NCI-H1092 (cell line): ENCODE data around the gene MS4A4E.
"Not testable (repeated sequence)": the region's sequence is repeated elsewhere in the genome, so short reads cannot be mapped to it uniquely, and the experiment has no call there.

ENCODE experiments used
- DNase-seq: peaks from one replicate; lab custom pipeline; 2025; lab: John Stamatoyannopoulos, UW

The MS4A4E gene

DNA sequence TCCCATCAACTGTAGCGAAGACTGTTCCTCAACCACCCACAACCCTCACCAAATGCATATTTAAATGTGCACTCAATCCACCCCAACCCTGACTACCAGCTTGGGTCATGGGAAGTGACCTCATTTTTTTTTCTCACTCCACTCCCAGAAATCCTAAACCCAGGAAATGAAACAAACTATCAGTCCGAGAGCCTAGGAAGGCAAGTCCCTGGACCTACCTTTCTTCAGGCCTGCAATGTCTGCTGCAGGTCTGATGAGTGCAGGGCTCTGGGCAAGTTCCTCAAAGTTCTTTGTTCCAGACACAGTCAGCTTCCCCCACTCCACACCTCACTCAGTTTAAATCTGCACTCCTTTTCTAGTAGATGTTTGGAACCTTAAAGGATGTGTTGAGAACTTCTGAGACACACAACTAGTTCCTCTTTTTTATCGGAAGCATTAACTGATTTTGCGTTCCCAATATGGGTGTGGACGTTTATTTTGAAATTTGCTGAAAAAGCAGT, at the start of gene MS4A4E:
MS4A4E (minus strand) TSS at position 398 of the 500 bp plus-strand sequence. CDS start 13,082 bp downstream, outside the sequence.
- no peak for DNase-seq

DNA sequence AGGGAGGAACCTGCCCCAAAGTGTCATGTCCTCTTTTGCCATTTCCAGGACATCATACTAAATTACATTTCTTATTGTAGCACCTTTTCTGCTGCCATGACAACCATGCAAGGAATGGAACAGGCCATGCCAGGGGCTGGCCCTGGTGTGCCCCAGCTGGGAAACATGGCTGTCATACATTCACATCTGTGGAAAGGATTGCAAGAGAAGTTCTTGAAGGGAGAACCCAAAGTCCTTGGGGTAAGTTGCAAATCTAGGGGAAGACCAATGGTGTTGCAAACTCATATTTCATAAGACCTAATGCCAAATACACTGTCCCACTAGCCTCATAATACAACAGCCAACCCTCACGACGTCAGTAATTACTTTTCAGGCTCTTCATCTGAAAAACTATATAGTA, 49.2 kb upstream of the MS4A4E start:
- DNase-seq: no peak

DNA sequence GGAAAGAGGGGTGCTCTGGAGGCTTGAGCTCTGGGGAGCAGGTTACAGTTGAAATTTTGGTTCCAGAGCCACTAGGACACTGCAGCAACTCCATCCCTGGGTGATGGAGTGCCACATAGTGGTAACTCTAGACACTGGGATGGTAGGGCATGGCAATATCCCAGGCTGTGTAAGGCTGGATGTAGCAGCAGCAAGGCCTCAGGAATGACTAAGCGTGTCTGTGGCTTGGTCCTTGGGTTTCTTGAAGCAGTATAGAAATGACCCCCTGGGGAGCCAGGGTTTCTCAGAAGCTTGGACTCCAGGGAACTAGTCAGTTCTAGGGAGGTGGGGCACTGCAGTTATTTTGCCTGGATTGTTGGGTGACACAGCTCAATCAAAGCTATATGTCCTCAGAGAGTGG, 45.6 kb upstream of the MS4A4E start:
- DNase-seq: no peak

- DNase-seq: not testable (repeated sequence)
Measured at GRCh38 chr11:60285411-60286126, 42.6 kb upstream of the MS4A4E start.

GRCh38 chr11:60282286-60282685, 39.3 kb upstream of the MS4A4E start:
- no peak for DNase-seq

- no peak for DNase-seq
Measured at GRCh38 chr11:60281485-60281884, 38.5 kb upstream of the MS4A4E start.

DNA sequence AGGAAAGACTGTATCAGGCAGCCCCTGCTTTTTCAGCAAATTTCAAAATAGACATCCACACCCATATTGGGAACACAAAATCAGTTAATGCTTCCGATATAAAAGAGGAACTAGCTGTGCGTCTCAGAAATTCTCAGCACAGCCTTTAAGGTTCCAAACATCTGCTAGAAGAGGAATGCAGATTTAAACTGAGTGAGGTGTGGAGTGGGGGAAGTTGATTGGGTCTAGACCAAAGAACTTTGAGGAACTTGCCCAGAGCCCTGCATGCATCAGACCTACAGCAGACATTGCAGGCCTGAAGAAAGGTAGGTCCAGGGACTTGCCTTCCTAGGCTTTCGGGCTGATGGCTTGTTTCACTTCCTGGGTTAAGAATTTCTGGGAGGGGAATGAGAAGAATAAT, 37.5 kb upstream of the MS4A4E start, which contains the start of gene MS4A4A:
MS4A4A (plus strand) TSS at position 255 of the 400 bp plus-strand sequence; CDS start at position 265, 10 bp downstream.
- no peak for DNase-seq

GRCh38 chr11:60274416-60274815, 31.5 kb upstream of the MS4A4E start:
- no peak for DNase-seq

- no peak for DNase-seq
Measured at GRCh38 chr11:60265373-60266214, 22.7 kb upstream of the MS4A4E start.

- no peak for DNase-seq
Measured at GRCh38 chr11:60264644-60265043, 21.7 kb upstream of the MS4A4E start.

GRCh38 chr11:60263402-60263801, 20.5 kb upstream of the MS4A4E start:
- DNase-seq: no peak

- DNase-seq: no peak
Measured at GRCh38 chr11:60261014-60261413, 18.1 kb upstream of the MS4A4E start.

DNA sequence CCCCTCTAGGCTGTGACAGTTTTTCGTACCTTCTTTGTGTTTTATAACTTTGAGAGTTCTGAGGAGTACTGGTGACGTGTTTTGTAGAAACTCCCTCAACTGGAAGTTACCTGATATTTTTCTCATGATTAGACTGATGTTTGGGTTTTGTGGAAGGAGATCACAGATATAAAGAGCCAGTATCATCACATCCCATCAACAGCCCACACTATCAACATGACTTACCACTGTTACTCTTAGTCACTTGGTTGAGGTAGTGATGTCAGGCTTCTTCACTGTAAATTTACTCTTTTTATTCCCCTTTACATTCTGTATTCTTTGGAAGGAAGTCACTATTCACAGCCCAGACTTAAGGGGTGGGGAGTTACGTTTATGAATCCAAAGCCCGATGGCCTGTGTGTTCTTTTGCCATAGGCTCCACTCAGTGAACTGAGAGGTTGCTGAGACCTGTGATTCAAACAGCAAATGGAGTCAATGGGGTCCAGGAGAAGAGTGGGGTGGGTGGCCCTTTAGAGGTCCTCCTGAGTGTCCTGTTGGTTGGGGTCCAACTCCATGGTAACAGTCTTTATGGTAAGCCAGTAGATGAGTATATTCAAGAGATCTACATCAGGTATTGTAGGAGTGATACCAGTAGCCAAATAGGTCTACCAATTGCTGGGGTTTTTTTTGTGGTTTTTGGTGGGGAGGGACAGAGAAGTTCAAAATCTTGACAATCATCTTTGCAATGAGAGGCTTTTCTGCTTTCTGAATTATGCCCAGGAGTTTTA, 15.2 kb upstream of the MS4A4E start:
- no peak for DNase-seq

- no peak for DNase-seq
Measured at GRCh38 chr11:60252213-60253108, 9.5 kb upstream of the MS4A4E start.

DNA sequence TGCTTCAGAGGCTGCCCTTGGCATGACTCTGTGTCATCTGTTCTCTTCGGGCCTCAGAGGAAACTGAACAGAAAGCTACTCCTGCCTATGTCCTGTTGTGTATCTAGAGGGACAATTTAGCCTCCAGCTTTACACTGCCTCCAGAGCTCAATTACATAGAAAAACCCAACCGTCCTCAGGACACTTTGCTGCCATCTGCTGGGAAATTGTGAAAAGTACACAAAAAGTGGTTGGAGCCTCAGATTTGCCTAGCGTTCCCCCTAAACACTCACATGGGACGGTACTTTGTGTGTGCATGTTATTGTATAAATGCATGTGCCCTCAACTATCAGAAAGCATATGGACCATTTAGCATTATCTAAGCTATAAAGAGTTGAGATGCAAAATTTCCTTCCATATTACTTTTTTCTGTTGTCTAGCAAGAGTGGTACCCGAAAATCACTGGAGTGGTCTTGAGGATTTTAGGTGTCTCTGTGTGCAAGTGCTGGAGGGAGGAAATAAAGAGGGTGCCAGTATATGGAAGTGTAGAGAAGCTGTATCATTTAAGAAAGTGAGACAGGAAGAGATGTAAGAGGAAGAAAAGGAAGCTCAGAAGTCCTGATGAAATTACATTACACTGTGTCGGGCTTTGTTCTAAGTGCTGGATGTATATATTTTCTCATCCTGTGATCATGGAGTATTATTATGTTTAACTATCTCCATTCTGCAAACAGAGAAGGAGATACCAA, 8.7 kb upstream of the MS4A4E start:
- no peak for DNase-seq

- DNase-seq: no peak
Measured at GRCh38 chr11:60241786-60242185, 1.2 kb downstream of the MS4A4E start.

- DNase-seq: no peak
Measured at GRCh38 chr11:60240662-60241061, 2.3 kb downstream of the MS4A4E start.

- no peak for DNase-seq
Measured at GRCh38 chr11:60235321-60235720, 7.6 kb downstream of the MS4A4E start.

- no peak for DNase-seq
Measured at GRCh38 chr11:60230681-60231080, 12.3 kb downstream of the MS4A4E start.

GRCh38 chr11:60222141-60222540, 20.8 kb downstream of the MS4A4E start:
- no peak for DNase-seq
